Smooth muscle cell (in vitro differentiated cells): ENCODE results near the gene RIPOR3. TPM values are rescaled to one million over a fixed set of nuclear protein-coding genes. Genes with fewer than 3 reads are reported as not detected.
A peak's percentile ranks its signal among the peaks of the same experiment; 100 is the strongest.

Experiments
- DNase-seq: peaks from one replicate; lab custom pipeline; 2025; ENCODE audit not compliant: unreplicated experiment; lab: John Stamatoyannopoulos, UW
- H2AFZ ChIP-seq: fragments of 200-600 bp; sonication (generic); 2 replicates; pipeline ENCODE4 v1.6.0; 2016; ENCODE audit warnings: antibody characterized with exemption, low read depth, mild to moderate bottlenecking
- H3F3A ChIP-seq: fragments of 200-600 bp; sonication (generic); 2 replicates; pipeline ENCODE4 v1.6.0; 2017; ENCODE audit warnings: antibody characterized with exemption, low read depth
- H3K27ac ChIP-seq: fragments of 200-600 bp; sonication (generic); 2 replicates; pipeline ENCODE4 v1.5.1; 2016; ENCODE audit warnings: low read depth, mild to moderate bottlenecking
- H3K27me3 ChIP-seq: fragments of 200-600 bp; sonication (generic); 2 replicates; pipeline ENCODE4 v1.6.1; 2016; ENCODE audit warnings: low read depth, mild to moderate bottlenecking
- H3K36me3 ChIP-seq: fragments of 200-600 bp; sonication (generic); 2 replicates; pipeline ENCODE4 v1.5.1; 2016; ENCODE audit warnings: low read depth
- H3K4me1 ChIP-seq: fragments of 200-600 bp; sonication (generic); 2 replicates; pipeline ENCODE4 v1.5.1; 2016; ENCODE audit warnings: low read depth
- H3K4me2 ChIP-seq: fragments of 200-600 bp; sonication (generic); 2 replicates; pipeline ENCODE4 v1.6.0; 2016; ENCODE audit warnings: mild to moderate bottlenecking
- H3K4me3 ChIP-seq: fragments of 200-600 bp; sonication (generic); 2 replicates; pipeline ENCODE4 v1.5.1; 2016; ENCODE audit warnings: mild to moderate bottlenecking
- H3K79me2 ChIP-seq: fragments of 200-600 bp; sonication (generic); 2 replicates; pipeline ENCODE4 v1.6.0; 2016; ENCODE audit warnings: low read depth, mild to moderate bottlenecking
- H3K9ac ChIP-seq: fragments of 200-600 bp; sonication (generic); 2 replicates; pipeline ENCODE4 v1.6.0; 2016; ENCODE audit warnings: low read depth
- H3K9me3 ChIP-seq: fragments of 200-600 bp; sonication (generic); replicated peaks from 2 replicates; pipeline ENCODE4 v1.5.1; 2016; ENCODE audit warnings: low read depth
- H4K20me1 ChIP-seq: fragments of 200-600 bp; sonication (generic); 2 replicates; pipeline ENCODE4 v1.6.0; 2016; ENCODE audit warnings: low read depth
- CTCF ChIP-seq: fragments of 200-600 bp; sonication (generic); IDR thresholded peaks from 2 replicates; pipeline ENCODE4 v1.5.1; 2017; ENCODE audit warnings: borderline replicate concordance, mild to moderate bottlenecking, antibody characterized with exemption; ENCODE audit not compliant: insufficient read depth, poor library complexity, severe bottlenecking
- WGBS: methylation state at CpG from one replicate; pipeline ENCODE4 v1.1.7; 2016; ENCODE audit warnings: low lambda C conversion rate; 5-methylcytosine and 5-hydroxymethylcytosine counted together
- microRNA counts: library from miRNA; unstranded; fragments of <30 nt; microRNA quantifications from one replicate; lab custom pipeline; 2016
- microRNA-seq: library from miRNA; unstranded; fragments of <30 nt; microRNA quantifications from one replicate; pipeline ENCODE4, GENCODE V29; 2016; ENCODE audit warnings: borderline number of aligned reads
- polyA plus RNA-seq: library from polyadenylated mRNA; unstranded; fragments of >200 nt; fragmentation: Nextera tagmentation; extraction: Ambion mirVana; gene quantifications from 2 replicates; pipeline ENCODE4 v1.2.1, GENCODE V29; 2016
- small RNA-seq: library from RNA; depleted of rRNA; stranded (forward); fragments of <200 nt; gene quantifications from one replicate; pipeline ENCODE3, GENCODE V24; 2014
- total RNA-seq: library from RNA; depleted of rRNA; stranded (reverse); fragments of >200 nt; gene quantifications from 2 replicates; pipeline ENCODE4 v1.2.3, GENCODE V29; 2014

RIPOR3 gene
- total and polyA plus RNA-seq, 2 experiments from 2014 or later = 0.18 to 1.2 TPM

- peaks cover 39% of the 10 kb centered on the region for H3K4me1 ChIP-seq
- peaks cover 100% of the 10 kb centered on the region for H4K20me1 ChIP-seq
- no peaks in the 10 kb centered on the region for H3K27me3 ChIP-seq
- H3K9ac ChIP-seq = no peak overlapping the region
- no peak for DNase-seq
- H3K4me3 ChIP-seq = no peak overlapping the region
- TF ChIP-seq CTCF = no peak
- H3K4me2 ChIP-seq = peak overlapping the region; percentile 8
- no peak overlapping the region for H2AFZ ChIP-seq
- 51% methylated on average over 4 of the region's 4 CpGs for WGBS
- no peaks in the 10 kb centered on the region for H3K9me3 ChIP-seq
- no peaks in the 10 kb centered on the region for H3K36me3 ChIP-seq
- peaks cover 17% of the 10 kb centered on the region for H3F3A ChIP-seq
- H3K79me2 ChIP-seq = peaks cover 91% of the 10 kb centered on the region
- H3K27ac ChIP-seq = no peak overlapping the region
Observed at GRCh38 chr20:50536333-50536732, 155.0 kb downstream of the RIPOR3 start.

MicroRNA genes within 50 kb of the gene (microRNA counts, 767-probe panel; counts per million panel counts)
- 183 counts per million for microRNA hsa-miR-645 (lab: Ali Mortazavi, UCI)

Small RNA genes within 50 kb of the gene (microRNA-seq; reads per million reads assigned to microRNA genes)
- gene MIR1302-5 (not detected), gene MIR645 (not detected)

Small RNA genes within 50 kb of the gene (small RNA-seq; reads per million reads assigned to genes)
- gene MIR1302-5 (not detected), gene MIR645 (not detected), gene RF00019 (not detected)

Other genes starting within 250 kb of the RIPOR3 start
- gene PTPN1, start 181.2 kb downstream of the RIPOR3 start, total RNA-seq = 28.9 and 35.6 TPM in 2 replicates
- gene PTPN1, start 181.2 kb downstream of the RIPOR3 start, polyA plus RNA-seq = 16.1 and 19.4 TPM in 2 replicates
- 4.6 and 6.5 TPM in 2 replicates for gene PARD6B, start 40.0 kb upstream of the RIPOR3 start, total RNA-seq
- 0.26 and 1.7 TPM in 2 replicates for gene PARD6B, start 40.0 kb upstream of the RIPOR3 start, polyA plus RNA-seq
- 1.1 and 5.3 TPM in 2 replicates for gene BCAS4, start 103.5 kb upstream of the RIPOR3 start, total RNA-seq
- gene BCAS4, start 103.5 kb upstream of the RIPOR3 start, polyA plus RNA-seq = 13.1 and 14.1 TPM in 2 replicates
- gene ADNP, start 239.9 kb upstream of the RIPOR3 start, total RNA-seq = 54.9 and 57.4 TPM in 2 replicates
- 14.2 and 15.3 TPM in 2 replicates for gene ADNP, start 239.9 kb upstream of the RIPOR3 start, polyA plus RNA-seq